Testis (tissue), 3 donors: ENCODE results near the gene ATP23. TPM values are rescaled to one million over a fixed set of nuclear protein-coding genes. Genes with fewer than 3 reads are reported as not detected.

ENCODE experiments used
- DNase-seq: peaks from one replicate; pipeline ENCODE4 v3.0.0-alpha.2; 2019
- H3K27ac ChIP-seq, 2 donors: fragments of 200-600 bp; sonication (generic); one replicate each; pipeline ENCODE4 v1.5.1; 2019
- H3K27me3 ChIP-seq: fragments of 200-600 bp; sonication (generic); one replicate; pipeline ENCODE4 v1.5.1; 2019
- H3K36me3 ChIP-seq: fragments of 200-600 bp; sonication (generic); one replicate; pipeline ENCODE4 v1.5.1; 2017; ENCODE audit warnings: low read depth; ENCODE audit errors: missing control alignments
- H3K4me1 ChIP-seq: fragments of 200-600 bp; sonication (generic); one replicate; pipeline ENCODE4 v1.5.1; 2019
- H3K4me3 ChIP-seq, 2 donors: fragments of 200-600 bp; sonication (generic); one replicate each; pipeline ENCODE4 v1.5.1; 2017 to 2019
- H3K9me3 ChIP-seq: fragments of 200-600 bp; sonication (generic); one replicate; pipeline ENCODE4 v1.5.1; 2017
- CTCF ChIP-seq, 3 experiments: fragments of 450-650 bp in 2 of 3; fragments of 200-600 bp in 1 of 3; sonication (generic) in 1 of 3; IDR thresholded peaks; one replicate each; pipeline ENCODE4 v1.5.1; 2016 to 2019; ENCODE audit warnings: antibody characterized with exemption in 3 of 3, mild to moderate bottlenecking in 2 of 3, moderate library complexity in 1 of 3
- POLR2A ChIP-seq: fragments of 450-650 bp; IDR thresholded peaks from one replicate; pipeline ENCODE4 v1.6.1; 2017; ENCODE audit warnings: antibody characterized with exemption, mild to moderate bottlenecking, moderate library complexity
- WGBS, 2 donors: methylation state at CpG; one replicate each; pipeline ENCODE4 v1.1.5; 2018; 5-methylcytosine and 5-hydroxymethylcytosine counted together
- intact Hi-C: fragments of 100-400 bp; cut with DNase I; formaldehyde crosslinking; loops from one replicate; pipeline ENCODE4 v1.15.1; 2023; ENCODE audit warnings: low total_unique reads
- polyA plus RNA-seq: library from polyadenylated mRNA; stranded (reverse); fragments of 350-450 nt; fragmentation: Illumina TruSeq; extraction: RNeasy Lipid Tissue Mini Kit (QIAGEN cat#74804); gene quantifications from one replicate; pipeline ENCODE4 v1.2.3, GENCODE V29; 2014; ENCODE audit warnings: low read depth, low replicate concordance; ENCODE audit not compliant: insufficient read depth
- total RNA-seq, 2 donors: library from RNA; depleted of rRNA; stranded (reverse); fragments of >200 nt; gene quantifications; one replicate each; pipeline ENCODE4 v1.2.3, GENCODE V29; 2016

ATP23 gene
- total and polyA plus RNA-seq, 3 donors from 2014 or later, result 53.1 to 102 (median 76.6) TPM

- Histone ChIP-seq H3K27ac (no peak overlapping the region), H3K27me3 (no peaks in the 10 kb centered on the region), H3K9me3 (no peaks in the 10 kb centered on the region), H3K4me1 (no peaks in the 10 kb centered on the region), H3K4me3 (no peak overlapping the region), H3K36me3 (no peaks in the 10 kb centered on the region)
- 36 to 43% methylated on average over 26 of the region's 26 CpGs for WGBS, 2 donors
- TF ChIP-seq POLR2A, result no peak
- TF ChIP-seq CTCF (IDR thresholded peaks at IDR 0.05), result peak; percentile 100
- intact Hi-C loops, result loop anchor here (10.0 kb wide), 1 partner anchor 100 kb away; no protein-coding TSS in a partner anchor
- DNase-seq, result peak; percentile 91
These were observed 36.2 kb upstream of the ATP23 start for GRCh38 chr12:57904848-57905811.

GRCh38 chr12:57905812-57906475 lies 35.4 kb upstream of the ATP23 start:
- intact Hi-C loops, result loop anchor here (10.0 kb wide), 1 partner anchor 101 kb away; no protein-coding TSS in a partner anchor
- no peaks in the 10 kb centered on the region for H3K36me3 ChIP-seq
- H3K9me3 ChIP-seq, result no peaks in the 10 kb centered on the region
- H3K27ac ChIP-seq, result no peak overlapping the region
- H3K27me3 ChIP-seq, result no peaks in the 10 kb centered on the region
- TF ChIP-seq CTCF (IDR thresholded peaks at IDR 0.05) (no peak), POLR2A (no peak)
- H3K4me3 ChIP-seq, result no peak overlapping the region
- H3K4me1 ChIP-seq, result no peaks in the 10 kb centered on the region
- 68 to 75% methylated on average over 7 of the region's 7 CpGs for WGBS, 2 donors
- DNase-seq, result no peak

GRCh38 chr12:57906821-57907220 lies 34.5 kb upstream of the ATP23 start:
- H3K9me3 ChIP-seq, result no peaks in the 10 kb centered on the region
- no peaks in the 10 kb centered on the region for H3K27me3 ChIP-seq
- H3K27ac ChIP-seq, result no peak overlapping the region
- 61 to 70% methylated on average over 4 of the region's 4 CpGs for WGBS, 2 donors
- no peak for DNase-seq
- intact Hi-C loops, result loop anchor here (10.0 kb wide), 1 partner anchor 102 kb away; no protein-coding TSS in a partner anchor
- no peak overlapping the region for H3K4me3 ChIP-seq
- H3K4me1 ChIP-seq, result no peaks in the 10 kb centered on the region
- H3K36me3 ChIP-seq, result no peaks in the 10 kb centered on the region
- TF ChIP-seq CTCF (IDR thresholded peaks at IDR 0.05), result no peak
- no peak for TF ChIP-seq POLR2A

- H3K36me3 ChIP-seq, result no peaks in the 10 kb centered on the region
- TF ChIP-seq CTCF (IDR thresholded peaks at IDR 0.05), result no peak
- TF ChIP-seq POLR2A, result no peak
- H3K27ac ChIP-seq, result no peak overlapping the region
- H3K4me3 ChIP-seq, result no peak overlapping the region
- H3K27me3 ChIP-seq, result no peaks in the 10 kb centered on the region
- WGBS, 2 donors, result 55 to 71% methylated on average over 3 of the region's 3 CpGs
- no peak for DNase-seq
- intact Hi-C loops, result loop anchor here (10.0 kb wide), 1 partner anchor 102 kb away; no protein-coding TSS in a partner anchor
- no peaks in the 10 kb centered on the region for H3K4me1 ChIP-seq
- H3K9me3 ChIP-seq, result no peaks in the 10 kb centered on the region
These were observed 34.1 kb upstream of the ATP23 start for GRCh38 chr12:57907281-57907680.
